G401 (cell line): ENCODE measurements around the gene SERPINB3. TPM values are rescaled to one million over a fixed set of nuclear protein-coding genes. Genes with fewer than 3 reads are reported as not detected.
"Not testable (repeated sequence)": the region's sequence is repeated elsewhere in the genome, so short reads cannot be mapped to it uniquely, and the experiment has no call there.

Experiments used
- DNase-seq: peaks from one replicate; pipeline ENCODE4 v3.0.0-alpha.2; 2015; ENCODE audit warnings: low spot score
- in situ Hi-C: cut with HindIII; loops from 2 replicates; pipeline ENCODE4 v1.10.0; 2016; ENCODE audit warnings: low sequenced_read_pairs, mixed read lengths
- total RNA-seq: library from RNA; depleted of rRNA; stranded (reverse); fragments of >200 nt; shearing (Covaris generic); gene quantifications from 2 replicates; pipeline ENCODE4 v1.2.3, GENCODE V29; 2014; rRNA removed

The SERPINB3 gene
- total RNA-seq, 1 experiment from 2014 or later = not detected

DNA sequence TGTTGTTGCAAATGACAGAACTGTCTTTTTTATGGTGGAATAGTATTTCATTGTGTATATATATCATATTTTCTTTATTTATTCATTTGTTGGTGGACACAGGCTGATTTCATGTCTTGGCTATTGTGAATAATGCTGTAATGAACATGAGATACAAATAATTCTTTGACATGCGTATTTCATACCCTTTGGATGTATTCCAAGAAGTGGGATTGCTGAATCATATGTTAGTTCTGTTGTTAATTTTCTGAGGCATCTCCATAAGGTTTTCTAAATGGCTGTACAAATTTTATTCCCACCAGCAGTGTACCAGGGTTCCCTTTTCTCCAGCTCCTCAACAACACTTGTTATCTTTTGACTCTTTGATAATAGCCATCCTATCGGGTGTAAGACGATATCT, 11.4 kb downstream of the SERPINB3 start:
- in situ Hi-C loops, DNase-seq: not testable (repeated sequence)

DNA sequence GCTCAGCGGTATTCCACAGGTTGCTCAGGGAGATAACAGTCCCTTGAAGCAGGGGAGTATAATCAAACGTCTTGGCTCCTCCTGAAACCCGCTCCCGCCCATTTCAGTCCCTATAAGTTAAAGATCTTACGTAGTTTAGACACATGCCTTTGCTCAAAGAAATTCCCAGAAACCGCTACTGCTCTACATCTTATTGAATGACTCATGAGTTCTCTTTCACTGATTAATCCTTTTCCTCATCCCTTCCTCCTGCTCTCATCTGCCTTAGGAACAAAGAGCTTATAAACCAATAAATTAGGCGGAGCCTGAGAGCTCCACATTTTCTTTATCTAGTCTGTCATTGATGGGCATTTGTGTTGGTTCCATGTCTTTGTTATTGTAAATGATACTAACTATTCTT, 13.5 kb downstream of the SERPINB3 start:
- DNase-seq = no peak
- in situ Hi-C loops = no loop called here

DNA sequence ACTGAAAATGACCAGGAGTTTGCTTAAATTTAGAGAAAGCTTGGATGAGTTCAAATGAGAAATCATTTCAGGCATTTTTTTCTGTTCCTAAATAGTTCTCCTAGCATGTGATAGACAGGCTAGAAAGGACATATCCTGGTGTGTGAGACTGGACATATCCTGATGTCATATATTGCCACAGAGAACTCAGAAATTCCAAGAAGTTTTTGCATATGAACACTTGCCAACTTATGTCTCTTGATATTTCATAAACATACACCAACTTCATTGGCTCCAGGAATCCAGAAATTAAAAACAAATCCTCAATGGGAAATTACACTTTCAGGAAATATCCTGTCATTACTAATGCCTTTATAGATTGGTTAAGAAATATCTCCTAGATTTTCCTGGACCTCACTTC, 14.8 kb downstream of the SERPINB3 start:
- no peak for DNase-seq
- in situ Hi-C loops = no loop called here

DNA sequence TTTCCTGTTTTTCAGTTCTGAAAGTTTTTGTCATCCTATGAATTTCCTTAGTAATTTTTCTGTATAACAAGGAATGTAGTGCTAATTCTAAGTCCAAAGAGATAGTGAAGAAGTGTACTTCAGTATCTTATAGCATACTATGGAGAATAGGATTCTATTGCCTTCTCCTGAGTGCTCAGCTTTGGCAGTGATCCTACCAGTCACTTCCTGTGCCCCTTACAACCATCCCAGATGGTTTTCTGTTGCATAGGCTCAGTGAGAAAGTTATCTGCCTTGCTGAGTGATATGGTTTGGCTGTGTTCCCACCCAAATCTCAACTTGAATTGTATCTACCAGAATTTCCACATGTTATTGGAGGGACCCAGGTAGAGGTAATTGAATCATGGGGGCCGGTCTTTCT, 17.0 kb downstream of the SERPINB3 start:
- DNase-seq, in situ Hi-C loops: not testable (repeated sequence)

DNA sequence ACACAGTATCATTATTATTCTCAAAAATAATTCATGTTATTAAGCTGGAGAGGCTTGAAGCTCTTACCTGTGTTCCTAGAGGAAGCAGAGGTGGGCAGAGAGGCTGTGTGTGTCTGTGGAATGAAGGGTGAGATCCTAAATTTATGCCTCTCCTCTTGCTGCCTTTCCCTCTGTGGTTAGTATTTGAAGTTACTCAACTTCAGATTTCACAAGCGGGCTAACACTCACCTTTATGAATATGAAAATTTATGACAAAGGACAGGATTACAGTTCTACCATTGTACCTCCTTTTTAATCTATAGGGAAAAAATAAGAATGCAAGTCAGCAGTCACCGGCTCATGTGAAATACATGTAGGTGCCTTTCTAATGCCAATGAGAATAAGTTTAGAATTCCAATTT, 17.6 kb downstream of the SERPINB3 start, which contains the start of gene SERPINB4:
Gene SERPINB4, minus strand, starts transcription at position 115 of the 400 bp plus-strand sequence. CDS start 679 bp downstream, outside the sequence.
- in situ Hi-C loops, DNase-seq: not testable (repeated sequence)

DNA sequence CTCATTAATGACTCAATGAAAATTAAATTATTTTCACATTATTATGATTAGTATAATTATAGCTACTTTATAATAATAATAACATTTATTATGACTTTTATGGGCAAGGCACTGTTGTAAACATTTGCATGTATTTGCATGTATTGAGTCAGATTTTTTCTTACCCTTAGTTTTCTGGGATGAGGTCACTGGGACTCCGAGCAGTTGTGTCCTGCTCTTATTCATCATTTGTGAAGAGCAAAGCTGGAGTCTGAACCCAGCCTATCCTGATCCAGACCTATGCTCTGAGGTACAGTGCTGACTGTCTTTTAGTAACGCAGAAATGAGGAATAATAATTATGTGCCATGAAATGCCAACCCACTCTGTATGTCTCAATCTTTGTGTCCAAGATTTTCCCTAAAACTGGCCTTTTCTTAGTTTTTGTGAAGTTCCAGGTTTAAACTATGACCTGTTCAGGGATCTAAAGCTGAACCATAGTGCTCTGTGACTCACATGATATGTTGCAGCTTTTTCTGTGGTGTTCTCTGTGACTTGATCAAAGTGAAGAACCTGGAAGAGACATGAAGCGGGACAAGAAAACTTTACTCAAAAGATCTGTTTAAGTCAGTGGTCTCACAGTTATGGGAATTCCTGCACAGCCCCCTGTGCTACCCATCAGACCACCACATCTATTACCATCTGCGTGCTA, 18.9 kb downstream of the SERPINB3 start:
- DNase-seq, in situ Hi-C loops: not testable (repeated sequence)

DNA sequence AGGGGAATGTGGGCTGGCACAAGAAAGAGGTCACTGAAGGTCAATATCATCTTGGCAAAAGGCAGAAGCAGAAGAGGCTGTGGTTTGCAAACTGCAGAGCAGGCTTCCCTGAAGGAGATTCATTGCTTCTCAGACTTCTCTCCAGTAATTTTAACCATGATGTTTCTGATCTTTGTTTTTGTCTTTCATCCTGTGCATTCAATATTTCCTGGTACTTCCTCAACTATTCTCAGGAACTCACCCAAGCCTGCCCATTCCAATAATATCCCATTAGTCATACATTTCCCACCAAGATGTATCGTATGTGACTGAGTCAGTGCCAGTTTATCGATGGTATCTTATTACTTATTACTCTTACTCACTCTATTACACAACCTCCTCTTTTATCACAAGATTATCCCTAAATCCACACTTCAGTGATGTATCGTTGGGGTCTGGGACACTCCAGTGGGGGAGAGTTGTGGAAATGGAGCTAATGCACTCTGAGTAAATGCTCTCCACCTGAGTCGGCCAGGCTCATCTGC, 20.5 kb downstream of the SERPINB3 start:
- in situ Hi-C loops, DNase-seq: not testable (repeated sequence)

DNA sequence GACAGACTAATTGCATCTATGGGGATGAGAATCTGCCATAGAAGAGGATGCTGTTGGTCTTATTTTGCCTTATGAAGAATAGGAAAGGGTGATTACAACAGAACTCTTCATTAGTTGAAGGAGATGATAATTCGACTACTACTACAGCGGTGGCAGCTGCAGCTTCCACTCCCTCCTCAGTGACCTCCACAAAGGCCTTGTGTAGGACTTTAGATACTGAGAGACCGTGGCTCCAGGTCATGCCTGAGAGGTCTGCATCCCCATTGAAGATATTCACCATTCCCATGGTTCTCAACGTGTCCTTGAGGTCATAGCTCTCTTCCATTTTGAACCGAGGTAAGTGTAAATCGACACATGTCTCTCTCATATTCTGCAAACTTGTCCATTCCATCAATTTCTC, 24.0 kb downstream of the SERPINB3 start:
- in situ Hi-C loops = no loop called here
- no peak for DNase-seq

DNA sequence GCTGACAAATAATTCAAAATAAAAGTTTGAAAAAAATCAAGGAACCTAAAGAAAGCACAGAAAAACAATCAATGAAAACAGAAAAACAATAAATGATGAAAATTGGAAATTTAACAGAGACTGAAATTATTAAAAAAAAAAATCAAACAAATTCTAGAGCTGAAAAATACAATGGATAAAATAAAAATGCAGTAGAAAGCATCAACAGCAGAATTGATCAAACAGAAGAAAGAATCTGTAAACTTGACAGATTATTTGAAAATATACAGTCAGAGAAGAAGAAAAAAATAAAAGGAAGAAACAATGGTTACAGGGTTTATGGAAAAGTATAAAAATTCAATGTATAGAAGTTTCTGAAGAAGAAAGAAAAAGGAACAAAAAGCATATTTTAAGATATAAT, 33.9 kb downstream of the SERPINB3 start:
- in situ Hi-C loops = no loop called here
- no peak for DNase-seq

DNA sequence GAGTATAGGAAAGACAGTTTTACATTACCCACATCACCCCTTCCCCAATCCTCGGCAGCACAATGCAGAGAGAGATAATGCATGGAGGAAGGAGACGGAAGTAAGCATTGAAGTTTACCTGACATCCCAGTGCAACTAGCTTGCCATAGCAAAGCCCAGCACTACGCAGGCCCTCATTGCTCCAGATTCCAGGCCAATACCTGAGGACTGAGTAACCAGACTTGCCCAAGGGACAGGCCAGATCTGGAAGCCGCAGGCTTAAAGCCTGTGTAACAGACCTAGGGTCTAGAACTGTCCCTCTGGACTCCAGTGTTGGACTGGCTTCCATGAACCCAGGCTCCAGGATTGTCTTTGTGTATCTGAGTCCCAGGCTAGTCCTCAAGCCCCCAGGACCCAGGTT, 35.3 kb downstream of the SERPINB3 start:
- in situ Hi-C loops = no loop called here
- DNase-seq = no peak

DNA sequence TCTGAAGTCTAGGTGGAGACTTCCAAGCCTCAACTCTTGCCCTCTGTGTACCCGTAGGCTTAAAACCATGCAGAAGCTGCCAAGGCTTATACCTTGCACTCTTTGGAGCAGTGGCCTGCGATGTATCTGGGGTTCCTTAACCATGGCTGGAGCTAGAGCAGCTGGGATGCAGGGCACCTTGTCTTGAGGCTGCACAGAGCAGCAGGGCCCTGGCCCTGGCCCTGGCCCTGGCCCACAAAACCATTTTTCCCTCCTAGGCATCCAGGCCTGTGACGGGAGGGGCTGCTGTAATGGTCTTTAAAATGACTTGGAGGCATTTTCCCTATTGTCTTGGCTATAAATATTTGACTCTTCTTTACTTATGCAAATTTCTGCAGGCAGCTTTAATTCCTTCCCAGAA, 36.8 kb downstream of the SERPINB3 start:
- in situ Hi-C loops = no loop called here
- DNase-seq = no peak

DNA sequence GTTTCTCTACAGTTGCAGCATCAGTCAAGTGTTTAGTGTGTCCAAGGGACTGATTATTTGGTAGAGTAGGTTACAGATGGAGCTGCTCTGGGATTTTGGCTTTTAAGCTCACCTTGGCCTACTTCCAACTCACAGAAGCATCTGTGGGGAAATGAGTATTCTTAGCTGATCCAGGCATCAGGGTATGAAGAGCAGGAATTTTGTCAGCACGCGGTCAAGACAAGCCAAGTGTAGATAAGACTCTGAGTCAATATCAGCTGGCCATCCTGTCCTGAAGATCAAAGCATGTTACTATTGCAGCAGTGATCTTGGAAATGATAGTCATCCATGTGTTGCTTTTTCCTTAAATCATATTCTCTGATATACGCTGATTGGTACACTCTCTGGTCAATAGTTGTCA, 42.0 kb downstream of the SERPINB3 start:
- in situ Hi-C loops = no loop called here
- no peak for DNase-seq

DNA sequence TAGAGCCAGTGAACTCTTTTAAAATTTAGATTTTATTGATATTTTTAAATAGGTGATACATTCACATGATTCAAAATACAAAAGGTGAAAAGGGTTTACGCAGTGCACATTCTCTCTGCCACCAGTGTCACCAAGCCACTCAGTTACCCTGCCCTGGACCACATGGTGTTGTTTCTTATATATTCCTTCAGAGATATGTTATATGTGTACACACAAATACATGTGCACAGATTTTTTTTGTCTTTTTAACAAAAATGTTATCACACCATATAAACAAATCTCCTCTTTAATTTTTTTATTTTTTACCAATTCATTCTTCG, 43.8 kb downstream of the SERPINB3 start:
- no peak for DNase-seq
- in situ Hi-C loops = no loop called here

DNA sequence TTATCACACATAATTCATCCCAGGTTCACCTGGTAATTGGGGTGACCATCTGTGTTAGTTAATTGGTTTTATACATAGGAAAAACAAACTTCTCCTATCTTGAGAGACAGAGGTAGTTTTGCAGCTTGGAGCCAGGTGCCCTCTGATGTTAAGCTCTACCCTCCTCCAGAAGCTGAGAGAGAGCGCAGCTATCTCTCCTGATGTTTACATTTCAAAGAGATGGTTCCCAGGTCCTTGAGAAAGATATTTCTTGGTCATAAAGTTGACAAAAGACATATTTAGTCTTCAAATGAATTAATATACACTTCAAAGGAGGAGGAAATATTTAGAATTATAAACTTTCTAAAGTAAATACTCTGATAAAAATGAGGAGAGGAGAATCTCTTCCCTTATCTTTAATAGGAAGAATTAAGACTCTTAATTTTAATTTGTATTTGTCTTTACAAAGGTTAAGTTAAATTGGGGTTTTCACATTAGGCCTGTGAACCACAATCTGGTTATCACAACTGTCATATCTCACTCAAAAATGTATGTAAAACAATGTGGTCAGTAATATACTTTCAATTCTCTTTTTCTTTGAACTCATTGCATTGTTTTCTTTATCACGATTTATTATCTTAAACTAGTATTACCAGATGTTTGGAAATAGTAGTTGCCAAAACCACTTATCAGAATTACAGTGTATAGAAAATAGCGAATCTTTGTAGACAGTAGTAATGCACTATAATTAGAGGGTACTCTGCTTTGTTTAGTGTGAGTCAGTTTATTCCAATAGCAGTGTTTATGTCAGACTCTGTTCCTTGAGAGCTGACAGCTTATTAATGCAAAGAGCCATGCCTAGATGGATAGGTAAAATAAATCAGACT, 44.4 kb downstream of the SERPINB3 start:
- in situ Hi-C loops = no loop called here
- DNase-seq = no peak

DNA sequence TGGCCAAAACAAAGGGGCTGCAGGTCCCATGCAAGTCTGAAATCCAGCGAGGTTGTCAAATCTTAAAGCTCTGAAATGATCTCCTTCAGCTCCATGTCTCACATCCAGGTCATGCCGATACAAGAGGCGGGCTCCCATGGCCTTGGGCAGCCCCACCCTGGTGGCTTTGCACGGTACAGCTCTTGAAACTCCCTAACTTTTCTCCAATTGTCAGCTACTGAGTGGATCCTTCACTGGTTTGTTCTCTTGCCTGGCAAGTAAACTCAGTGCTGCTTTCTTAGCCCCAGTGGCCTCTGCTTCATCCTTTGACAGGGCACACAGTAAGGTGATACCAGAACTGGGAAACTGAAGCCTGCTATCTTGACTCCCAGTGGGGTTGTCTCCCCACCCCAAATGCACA, 48.3 kb downstream of the SERPINB3 start:
- no peak for DNase-seq
- in situ Hi-C loops = no loop called here

DNA sequence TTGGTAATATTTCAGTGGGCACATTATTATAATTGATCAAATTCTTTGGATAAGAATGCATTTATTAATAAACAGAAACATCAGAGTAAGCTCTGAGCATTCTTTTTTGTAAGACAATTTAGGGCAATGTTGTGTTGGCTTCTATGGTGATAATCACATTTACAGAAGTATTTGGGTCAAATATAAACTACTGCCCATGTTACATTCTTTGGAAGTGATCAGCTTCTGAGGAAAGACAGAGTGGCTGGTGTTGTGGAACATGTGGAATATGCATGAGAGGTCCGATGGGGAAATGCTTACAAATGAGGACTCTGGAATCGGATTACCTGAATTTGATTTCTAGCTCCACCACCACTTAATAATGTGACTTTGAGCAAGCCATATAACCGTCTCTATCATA, 55.2 kb downstream of the SERPINB3 start:
- no peak for DNase-seq
- in situ Hi-C loops = no loop called here

Other genes with a start within 250 kb of the SERPINB3 start
- gene VPS4B, start 239.4 kb downstream of the SERPINB3 start, total RNA-seq = 24.8 and 37.8 TPM in 2 replicates
- gene SERPINB5, start 184.9 kb downstream of the SERPINB3 start, total RNA-seq = not detected in 2 replicates
- gene SERPINB12, start 119.5 kb downstream of the SERPINB3 start, total RNA-seq = not detected in 2 replicates
- not detected in 2 replicates for gene SERPINB13, start 74.5 kb downstream of the SERPINB3 start, total RNA-seq
- gene SERPINB4, start 17.6 kb downstream of the SERPINB3 start, total RNA-seq = not detected in 2 replicates
- gene SERPINB11, start 41.1 kb upstream of the SERPINB3 start, total RNA-seq = not detected in 2 replicates
- not detected in 2 replicates for gene SERPINB7, start 113.5 kb upstream of the SERPINB3 start, total RNA-seq
- gene SERPINB2, start 225.8 kb upstream of the SERPINB3 start, total RNA-seq = not detected in 2 replicates
- not detected in 2 replicates for gene SERPINB10, start 246.1 kb upstream of the SERPINB3 start, total RNA-seq